Measurements from ENCODE around the gene ODC1. TPM values are rescaled to one million over a fixed set of nuclear protein-coding genes. Genes with fewer than 3 reads are reported as not detected.

ODC1 gene
- total and polyA plus RNA-seq, 2 of the 4 experiments (the other 2 are of a cell fraction): 117 to 204 TPM

DNA sequence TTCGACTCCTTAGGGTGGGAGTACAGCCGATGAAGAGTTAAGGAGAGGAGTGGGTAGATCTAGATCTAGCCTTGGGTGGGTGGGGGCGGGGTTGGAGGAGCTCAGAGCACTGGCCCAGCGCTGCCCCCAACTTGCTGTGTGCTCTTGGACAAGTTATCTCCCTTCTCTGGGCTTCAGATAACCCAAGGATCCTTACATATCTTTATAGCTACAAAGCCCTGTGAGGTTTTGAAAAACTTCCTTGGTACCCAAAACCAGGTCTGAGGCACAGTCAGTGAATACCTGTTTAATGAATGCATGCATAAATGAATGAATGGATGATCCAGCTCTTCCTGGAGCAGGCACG lies 1.3 kb upstream of the ODC1 start:
- no TSS peak for BruUV-seq (replicated peaks)
- Histone ChIP-seq H3K4ac (ENCODE audit: low read depth, low read length) (peak overlapping the region; percentile 81; the same call in 1 of the 2 replicates), H3K9me1 (ENCODE audit: insufficient read depth, low read length) (peaks cover 9% of the 10 kb centered on the region), H4K8ac (ENCODE audit: low read depth in 2 of 2, low read length in 2 of 2) (peak overlapping the region; percentile 95 to 97; a peak in 3 of 4 replicates), H3K27ac (ENCODE audit: insufficient read depth, low read length) (no peak overlapping the region), H2BK15ac (ENCODE audit: low read depth, low read length) (no peak overlapping the region; the same call in 2 of the 3 replicates), H3K9me3 (ENCODE audit: control insufficient read depth, insufficient read depth, low read length) (no peaks in the 10 kb centered on the region), H2BK5ac (ENCODE audit: low read depth, low read length, poor library complexity, severe bottlenecking) (no peak overlapping the region), H3K79me1 (ENCODE audit: low read depth in 1 of 2, low read length in 2 of 2) (peaks cover 5 to 35% of the 10 kb centered on the region in 2 experiments; a peak in 3 of 4 replicates), H3K9ac (ENCODE audit: low read depth, low read length) (no peak overlapping the region), H2AK5ac (ENCODE audit: low read depth, low read length) (peak overlapping the region; percentile 59), H3K4me2 (ENCODE audit: low read depth, low read length) (no peak overlapping the region), H2BK120ac (ENCODE audit: low read depth, low read length) (no peak overlapping the region), H3K4me3 (ENCODE audit: insufficient read depth, low read depth, low read length) (no peak overlapping the region), H4K20me1 (ENCODE audit: insufficient read depth, low read length) (peaks cover 16% of the 10 kb centered on the region), H3K14ac (replicated peaks; ENCODE audit: low read depth, low read length) (no peak overlapping the region), H3K23ac (ENCODE audit: low read depth, low read length) (no peak overlapping the region), H3K56ac (ENCODE audit: extremely low read depth, insufficient read depth, low read length) (no peak overlapping the region), H3K4me1 (ENCODE audit: control insufficient read depth, insufficient read depth, low read length) (peaks cover 10% of the 10 kb centered on the region), H4K5ac (ENCODE audit: low read depth, low read length) (no peak overlapping the region), H3K36me3 (ENCODE audit: control insufficient read depth, insufficient read depth, low read length) (peaks cover 3% of the 10 kb centered on the region), H2BK20ac (ENCODE audit: low read depth, low read length) (no peak overlapping the region), H4K91ac (ENCODE audit: insufficient read depth, low read depth, low read length) (no peak overlapping the region), H2AK9ac (replicated peaks; ENCODE audit: low read depth, low read length, poor library complexity) (no peak overlapping the region), H3K18ac (ENCODE audit: low read depth, low read length) (no peak overlapping the region), H3K27me3 (ENCODE audit: control insufficient read depth, insufficient read depth, low read length) (no peaks in the 10 kb centered on the region), H2AFZ (replicated peaks; ENCODE audit: low read length, poor library complexity) (no peak overlapping the region)
- CTCF ChIA-PET: interaction anchor here (0.6 to 1.0 kb wide), 2 partner anchors 14 to 22 kb away, joined by 3 to 4 read pairs; no protein-coding TSS in a partner anchor
- TF ChIP-seq USF2 (IDR thresholded peaks at IDR 0.05; ENCODE audit: low read depth, low read length): no peak
- no peak for TF ChIP-seq FOS (IDR thresholded peaks at IDR 0.05; ENCODE audit: low read depth, low read length)
- TF ChIP-seq SMC3 (IDR thresholded peaks at IDR 0.05; ENCODE audit: low read depth, low read length): no peak
- TF ChIP-seq MAZ (IDR thresholded peaks at IDR 0.05; ENCODE audit: borderline replicate concordance, low read depth, low read length): no peak
- no peak for TF ChIP-seq RFX5 (IDR thresholded peaks at IDR 0.05; ENCODE audit: low read depth, low read length)
- no peak for TF ChIP-seq RCOR1 (IDR thresholded peaks at IDR 0.05; ENCODE audit: insufficient replicate concordance, low read length)
- no peak for TF ChIP-seq CHD1 (IDR thresholded peaks at IDR 0.05; ENCODE audit: low read depth, low read length)
- no peak for TF ChIP-seq RAD21 (IDR thresholded peaks at IDR 0.05; ENCODE audit: low read length)
- POLR2A ChIA-PET (ENCODE audit: unreplicated experiment): no interaction called here
- in situ Hi-C loops (cut with MboI; ENCODE audit: low sequenced_read_pairs) (no loop called here), intact Hi-C loops (cut with micrococcal nuclease) (no loop called here), dilution Hi-C loops (cut with HindIII; ENCODE audit: low sequenced_read_pairs, unreplicated experiment) (no loop called here)
- DNase-seq: no peak
- no peak for ATAC-seq (ENCODE audit: low read depth)
- no CpG with 5 or more reads among the region's 5 CpGs for WGBS, 2 experiments (ENCODE audit: extremely low coverage in 2 of 2, insufficient read length in 1 of 2)

All from IMR-90 (cell line).